A549 (cell line): ENCODE results near the gene RGS1.

Experiments
- EHMT2 ChIP-seq: fragments of 200-600 bp; sonication (generic); IDR thresholded peaks from 2 replicates; pipeline ENCODE4 v1.6.1; 2016; ENCODE audit warnings: antibody characterized with exemption, low read depth, mild to moderate bottlenecking, moderate library complexity
- MAX ChIP-seq: IDR thresholded peaks from 2 replicates; pipeline ENCODE4 v1.6.1; 2012
- TF ChIP-seq, protein P1 (sequence below): fragments of >200 bp; sonication (Bioruptor Twin); formaldehyde crosslinking; IDR thresholded peaks from 3 replicates; pipeline ENCODE4 v1.5.1; 2016
- TF ChIP-seq, protein P2 (sequence below): IDR thresholded peaks from 2 replicates; pipeline ENCODE4 v1.6.1; 2012; ENCODE audit warnings: low read depth, borderline replicate concordance

GRCh38 chr1:192603218-192603787, 27.7 kb downstream of the RGS1 start:
- TF ChIP-seq EHMT2, result no peak
- TF ChIP-seq, protein P1, sequence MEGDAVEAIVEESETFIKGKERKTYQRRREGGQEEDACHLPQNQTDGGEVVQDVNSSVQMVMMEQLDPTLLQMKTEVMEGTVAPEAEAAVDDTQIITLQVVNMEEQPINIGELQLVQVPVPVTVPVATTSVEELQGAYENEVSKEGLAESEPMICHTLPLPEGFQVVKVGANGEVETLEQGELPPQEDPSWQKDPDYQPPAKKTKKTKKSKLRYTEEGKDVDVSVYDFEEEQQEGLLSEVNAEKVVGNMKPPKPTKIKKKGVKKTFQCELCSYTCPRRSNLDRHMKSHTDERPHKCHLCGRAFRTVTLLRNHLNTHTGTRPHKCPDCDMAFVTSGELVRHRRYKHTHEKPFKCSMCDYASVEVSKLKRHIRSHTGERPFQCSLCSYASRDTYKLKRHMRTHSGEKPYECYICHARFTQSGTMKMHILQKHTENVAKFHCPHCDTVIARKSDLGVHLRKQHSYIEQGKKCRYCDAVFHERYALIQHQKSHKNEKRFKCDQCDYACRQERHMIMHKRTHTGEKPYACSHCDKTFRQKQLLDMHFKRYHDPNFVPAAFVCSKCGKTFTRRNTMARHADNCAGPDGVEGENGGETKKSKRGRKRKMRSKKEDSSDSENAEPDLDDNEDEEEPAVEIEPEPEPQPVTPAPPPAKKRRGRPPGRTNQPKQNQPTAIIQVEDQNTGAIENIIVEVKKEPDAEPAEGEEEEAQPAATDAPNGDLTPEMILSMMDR, result no peak
- TF ChIP-seq, protein P2, sequence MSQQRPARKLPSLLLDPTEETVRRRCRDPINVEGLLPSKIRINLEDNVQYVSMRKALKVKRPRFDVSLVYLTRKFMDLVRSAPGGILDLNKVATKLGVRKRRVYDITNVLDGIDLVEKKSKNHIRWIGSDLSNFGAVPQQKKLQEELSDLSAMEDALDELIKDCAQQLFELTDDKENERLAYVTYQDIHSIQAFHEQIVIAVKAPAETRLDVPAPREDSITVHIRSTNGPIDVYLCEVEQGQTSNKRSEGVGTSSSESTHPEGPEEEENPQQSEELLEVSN, result no peak
- TF ChIP-seq MAX, result no peak
